Endodermal cell (in vitro differentiated cells): ENCODE data around the gene STX18. TPM values are rescaled to one million over a fixed set of nuclear protein-coding genes. Genes with fewer than 3 reads are reported as not detected.
"Not testable (repeated sequence)": the region's sequence is repeated elsewhere in the genome, so short reads cannot be mapped to it uniquely, and the experiment has no call there.

Source experiments
- DNase-seq: peaks from one replicate; pipeline ENCODE4 v3.0.0-alpha.2; 2017
- H3K27ac ChIP-seq: 2 replicates; pipeline ENCODE4 v1.5.1; 2013; ENCODE audit warnings: mild to moderate bottlenecking, low read depth, low read length, moderate library complexity
- H3K27me3 ChIP-seq: 2 replicates; pipeline ENCODE4 v1.6.1; 2013; ENCODE audit warnings: mild to moderate bottlenecking, low read length, moderate library complexity; ENCODE audit not compliant: insufficient read depth, control insufficient read depth, poor library complexity, severe bottlenecking
- H3K36me3 ChIP-seq: 2 replicates; pipeline ENCODE4 v1.7.0; 2013; ENCODE audit warnings: mild to moderate bottlenecking, low read length, moderate library complexity; ENCODE audit not compliant: control insufficient read depth, insufficient read depth
- H3K4me1 ChIP-seq: one replicate; pipeline ENCODE4 v1.7.0; 2013; ENCODE audit warnings: low read length; ENCODE audit not compliant: control insufficient read depth, insufficient read depth
- H3K4me3 ChIP-seq: 2 replicates; pipeline ENCODE4 v1.5.1; 2013; ENCODE audit warnings: mild to moderate bottlenecking, low read length, moderate library complexity
- H3K9ac ChIP-seq: 2 replicates; pipeline ENCODE4 v1.6.1; 2013; ENCODE audit warnings: mild to moderate bottlenecking, low read length, moderate library complexity; ENCODE audit not compliant: poor library complexity, severe bottlenecking; ENCODE audit errors: extremely low read depth
- H3K9me3 ChIP-seq: 2 replicates; pipeline ENCODE4 v1.6.1; 2013; ENCODE audit warnings: mild to moderate bottlenecking, low read length, moderate library complexity; ENCODE audit not compliant: control insufficient read depth
- H3K27ac Mint-ChIP-seq: 2 replicates; pipeline ENCODE4 v1.8.0; 2020; ENCODE audit warnings: mixed read lengths
- H3K27me3 Mint-ChIP-seq: 2 replicates; pipeline ENCODE4 v1.8.0; 2021; ENCODE audit warnings: mild to moderate bottlenecking, mixed read lengths; ENCODE audit not compliant: insufficient read depth
- H3K36me3 Mint-ChIP-seq: 2 replicates; pipeline ENCODE4 v1.8.0; 2020; ENCODE audit warnings: low read depth, mixed read lengths
- H3K4me1 Mint-ChIP-seq: 2 replicates; pipeline ENCODE4 v1.8.0; 2020; ENCODE audit warnings: mixed read lengths
- H3K4me3 Mint-ChIP-seq: 2 replicates; pipeline ENCODE4 v1.8.0; 2020; ENCODE audit warnings: mild to moderate bottlenecking, moderate library complexity, mixed read lengths
- H3K9me3 Mint-ChIP-seq: 2 replicates; pipeline ENCODE4 v1.8.0; 2020; ENCODE audit warnings: mild to moderate bottlenecking, mixed read lengths
- CTCF ChIP-seq: fragments of 200-600 bp; sonication (generic); conservative IDR thresholded peaks from 2 replicates; pipeline ENCODE4 v1.5.0; 2021; ENCODE audit warnings: antibody characterized with exemption, mild to moderate bottlenecking
- WGBS, 2 experiments: methylation state at CpG; one replicate each; pipeline versions ENCODE4 v1.1.5 to v1.1.7; 2013; ENCODE audit warnings: missing lambda C conversion rate in 2 of 2, mixed read lengths in 1 of 2; ENCODE audit not compliant: insufficient coverage in 1 of 2, insufficient read length in 1 of 2; 5-methylcytosine and 5-hydroxymethylcytosine counted together
- total RNA-seq, 2 donors: library from RNA; stranded (reverse); fragmentation: NEBNext Ultra II Directional in 1 of 2; extraction: Animal tissue kit (Norgen Biotek cat#: 25700) in 1 of 2; gene quantifications; 2 replicates in 1 of 2; 3 replicates in 1 of 2; pipeline ENCODE4 v1.2.1, GENCODE V29; 2021

Gene STX18
- total RNA-seq, 2 donors from 2014 or later, result 26.9 to 33.3 TPM

GRCh38 chr4:4507403-4507802 is 34.4 kb downstream of the STX18 start:
- Histone ChIP-seq H3K36me3 (no peaks in the 10 kb centered on the region), H3K9ac (no peak overlapping the region), H3K27ac (no peak overlapping the region), H3K9me3 (no peaks in the 10 kb centered on the region), H3K4me3 (no peak overlapping the region), H3K27me3 (no peaks in the 10 kb centered on the region), H3K4me1 (peaks cover 7% of the 10 kb centered on the region)
- H3K27me3 Mint-ChIP-seq, result no peaks in the 10 kb centered on the region
- peak overlapping the region; percentile 6 for H3K27ac Mint-ChIP-seq
- no peak overlapping the region for H3K4me3 Mint-ChIP-seq
- WGBS, 2 experiments, result 91% methylated on average over 11 to 14 of the region's 14 CpGs
- TF ChIP-seq CTCF, result no peak
- H3K36me3 Mint-ChIP-seq, result no peaks in the 10 kb centered on the region
- peaks cover 15% of the 10 kb centered on the region for H3K4me1 Mint-ChIP-seq
- no peaks in the 10 kb centered on the region for H3K9me3 Mint-ChIP-seq
- DNase-seq, result no peak

- no peak for DNase-seq
- Mint-ChIP-seq H3K36me3 (no peaks in the 10 kb centered on the region), H3K4me1 (peaks cover 11% of the 10 kb centered on the region), H3K9me3 (no peaks in the 10 kb centered on the region), H3K4me3 (no peak overlapping the region), H3K27ac (peak overlapping the region; percentile 6), H3K27me3 (no peaks in the 10 kb centered on the region)
- Histone ChIP-seq H3K27ac (no peak overlapping the region), H3K9me3 (no peaks in the 10 kb centered on the region), H3K4me1 (peaks cover 3% of the 10 kb centered on the region), H3K36me3 (no peaks in the 10 kb centered on the region), H3K9ac (no peak overlapping the region), H3K4me3 (no peak overlapping the region), H3K27me3 (no peaks in the 10 kb centered on the region)
- WGBS, 2 experiments, result 96 to 98% methylated on average over 5 of the region's 5 CpGs
- TF ChIP-seq CTCF, result no peak
Observed at GRCh38 chr4:4506961-4507360, 34.9 kb downstream of the STX18 start.

- H3K36me3 Mint-ChIP-seq, H3K4me3 ChIP-seq, H3K4me1 ChIP-seq, H3K27me3 Mint-ChIP-seq, DNase-seq, H3K9me3 ChIP-seq, H3K4me3 Mint-ChIP-seq, H3K4me1 Mint-ChIP-seq, H3K27ac Mint-ChIP-seq, H3K27me3 ChIP-seq, H3K9me3 Mint-ChIP-seq, H3K9ac ChIP-seq, H3K36me3 ChIP-seq, H3K27ac ChIP-seq: not testable (repeated sequence)
- whole genome bisulfite sequencing, 2 experiments, result 91 to 95% methylated on average over 5 to 9 of the region's 9 CpGs
Observed at GRCh38 chr4:4505211-4505610, 36.6 kb downstream of the STX18 start.

- Histone ChIP-seq H3K4me3 (no peak overlapping the region), H3K27ac (no peak overlapping the region), H3K9ac (no peak overlapping the region), H3K27me3 (no peaks in the 10 kb centered on the region), H3K4me1 (peaks cover 4% of the 10 kb centered on the region), H3K36me3 (no peaks in the 10 kb centered on the region), H3K9me3 (no peaks in the 10 kb centered on the region)
- no peak overlapping the region for H3K27ac Mint-ChIP-seq
- H3K4me1 Mint-ChIP-seq, result peaks cover 9% of the 10 kb centered on the region
- TF ChIP-seq CTCF, result no peak
- no peak overlapping the region for H3K4me3 Mint-ChIP-seq
- DNase-seq, result no peak
- no peaks in the 10 kb centered on the region for H3K27me3 Mint-ChIP-seq
- no peaks in the 10 kb centered on the region for H3K36me3 Mint-ChIP-seq
- H3K9me3 Mint-ChIP-seq, result no peaks in the 10 kb centered on the region
- 86 to 90% methylated on average over 1 to 2 of the region's 2 CpGs for WGBS, 2 experiments
Observed at GRCh38 chr4:4504783-4505182, 37.1 kb downstream of the STX18 start.
